ENCODE data around the gene PLA2G7. TPM values are rescaled to one million over a fixed set of nuclear protein-coding genes. Genes with fewer than 3 reads are reported as not detected.

PLA2G7 gene
- total RNA-seq, 3 donors from 2014 or later, result 2.2 to 3.1 (median 3.0) TPM

GRCh38 chr6:46763466-46763865 is 28.3 kb upstream of the PLA2G7 start:
- Histone ChIP-seq H3K4me3 (no peak overlapping the region), H3K4me1 (ENCODE audit: low read depth) (no peaks in the 10 kb centered on the region), H3K9me3 (no peaks in the 10 kb centered on the region), H3K36me3 (ENCODE audit: low read depth) (no peaks in the 10 kb centered on the region)
- intact Hi-C loops (cut with DNase I, micrococcal nuclease), result no loop called here
- TF ChIP-seq, protein P1, sequence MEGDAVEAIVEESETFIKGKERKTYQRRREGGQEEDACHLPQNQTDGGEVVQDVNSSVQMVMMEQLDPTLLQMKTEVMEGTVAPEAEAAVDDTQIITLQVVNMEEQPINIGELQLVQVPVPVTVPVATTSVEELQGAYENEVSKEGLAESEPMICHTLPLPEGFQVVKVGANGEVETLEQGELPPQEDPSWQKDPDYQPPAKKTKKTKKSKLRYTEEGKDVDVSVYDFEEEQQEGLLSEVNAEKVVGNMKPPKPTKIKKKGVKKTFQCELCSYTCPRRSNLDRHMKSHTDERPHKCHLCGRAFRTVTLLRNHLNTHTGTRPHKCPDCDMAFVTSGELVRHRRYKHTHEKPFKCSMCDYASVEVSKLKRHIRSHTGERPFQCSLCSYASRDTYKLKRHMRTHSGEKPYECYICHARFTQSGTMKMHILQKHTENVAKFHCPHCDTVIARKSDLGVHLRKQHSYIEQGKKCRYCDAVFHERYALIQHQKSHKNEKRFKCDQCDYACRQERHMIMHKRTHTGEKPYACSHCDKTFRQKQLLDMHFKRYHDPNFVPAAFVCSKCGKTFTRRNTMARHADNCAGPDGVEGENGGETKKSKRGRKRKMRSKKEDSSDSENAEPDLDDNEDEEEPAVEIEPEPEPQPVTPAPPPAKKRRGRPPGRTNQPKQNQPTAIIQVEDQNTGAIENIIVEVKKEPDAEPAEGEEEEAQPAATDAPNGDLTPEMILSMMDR (IDR thresholded peaks at IDR 0.05), result no peak
- ATAC-seq (no peak), DNase-seq (no peak)

- DNase-seq (no peak), ATAC-seq (no peak)
- intact Hi-C loops (cut with DNase I, micrococcal nuclease), result no loop called here
- no peaks in the 10 kb centered on the region for H3K9me3 ChIP-seq
- no peaks in the 10 kb centered on the region for H3K36me3 ChIP-seq (ENCODE audit: low read depth)
- H3K4me3 ChIP-seq, result no peak overlapping the region
- H3K4me1 ChIP-seq (ENCODE audit: low read depth), result no peaks in the 10 kb centered on the region
- TF ChIP-seq, protein P1 (IDR thresholded peaks at IDR 0.05), result no peak
Measured at GRCh38 chr6:46760925-46761324, 25.8 kb upstream of the PLA2G7 start.

DNA sequence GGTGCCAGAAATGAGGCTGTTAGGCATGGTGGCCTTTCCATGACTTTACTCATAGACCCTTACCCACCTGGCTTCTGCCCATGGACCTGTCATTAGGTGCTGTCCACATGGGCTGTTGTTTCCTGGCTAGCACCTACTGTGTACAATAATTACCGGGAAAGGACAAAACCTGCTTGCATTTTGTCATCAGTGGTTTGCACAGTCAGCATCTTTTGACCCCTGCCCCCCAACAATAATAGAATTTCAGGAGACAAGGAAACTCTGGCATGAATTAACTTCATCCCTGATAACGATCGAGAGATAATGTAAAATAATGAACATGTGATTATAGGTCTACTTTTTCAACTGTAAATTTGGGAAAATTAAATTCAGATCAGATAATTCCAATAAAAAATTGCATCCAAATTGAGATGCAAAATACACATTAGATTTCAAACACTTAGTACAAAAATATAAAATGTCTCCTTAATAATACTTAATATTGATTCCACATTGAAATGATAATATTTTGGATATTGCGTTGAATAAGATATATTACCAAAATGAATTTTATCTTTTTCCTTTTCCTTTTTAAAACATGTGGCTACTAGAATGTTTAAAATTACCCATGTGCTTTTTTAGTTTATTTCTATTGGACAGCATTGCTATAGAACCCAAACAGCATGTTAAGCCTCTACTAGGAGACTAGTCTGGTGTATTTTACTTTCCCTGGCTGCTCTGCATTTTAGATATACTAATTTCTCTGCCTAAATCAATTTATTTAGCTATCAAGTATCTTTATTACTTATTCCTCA is 24.0 kb upstream of the PLA2G7 start:
- ATAC-seq (no peak), DNase-seq (no peak)
- H3K4me3 ChIP-seq, result no peak overlapping the region
- H3K9me3 ChIP-seq, result no peaks in the 10 kb centered on the region
- no peaks in the 10 kb centered on the region for H3K36me3 ChIP-seq (ENCODE audit: low read depth)
- no peaks in the 10 kb centered on the region for H3K4me1 ChIP-seq (ENCODE audit: low read depth)
- TF ChIP-seq, protein P1 (IDR thresholded peaks at IDR 0.05), result no peak
- intact Hi-C loops (cut with DNase I, micrococcal nuclease), result no loop called here

DNA sequence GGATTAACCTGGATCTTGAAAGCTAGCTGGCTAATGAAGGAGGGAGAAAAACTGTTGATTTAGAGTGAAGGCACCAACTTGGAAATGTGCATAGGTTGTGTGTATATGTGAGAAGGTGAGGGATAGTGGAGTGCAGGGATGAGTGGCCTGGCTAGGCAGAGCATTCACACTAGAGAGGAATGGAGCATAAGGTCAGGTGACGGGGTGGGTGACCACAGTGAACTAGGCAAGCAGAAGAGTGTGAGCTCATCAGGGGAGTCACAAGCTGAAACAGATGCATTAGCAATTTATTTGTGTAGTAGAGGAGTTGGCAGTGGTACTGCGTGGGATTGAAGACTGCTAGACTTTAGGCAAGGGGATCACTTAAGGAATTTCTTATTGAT is 22.0 kb upstream of the PLA2G7 start:
- no peaks in the 10 kb centered on the region for H3K36me3 ChIP-seq (ENCODE audit: low read depth)
- H3K9me3 ChIP-seq, result no peaks in the 10 kb centered on the region
- DNase-seq, result no peak
- TF ChIP-seq, protein P1 (IDR thresholded peaks at IDR 0.05), result no peak
- no peaks in the 10 kb centered on the region for H3K4me1 ChIP-seq (ENCODE audit: low read depth)
- no peak overlapping the region for H3K4me3 ChIP-seq
- intact Hi-C loops (cut with DNase I, micrococcal nuclease), result no loop called here
- ATAC-seq, result no peak

DNA sequence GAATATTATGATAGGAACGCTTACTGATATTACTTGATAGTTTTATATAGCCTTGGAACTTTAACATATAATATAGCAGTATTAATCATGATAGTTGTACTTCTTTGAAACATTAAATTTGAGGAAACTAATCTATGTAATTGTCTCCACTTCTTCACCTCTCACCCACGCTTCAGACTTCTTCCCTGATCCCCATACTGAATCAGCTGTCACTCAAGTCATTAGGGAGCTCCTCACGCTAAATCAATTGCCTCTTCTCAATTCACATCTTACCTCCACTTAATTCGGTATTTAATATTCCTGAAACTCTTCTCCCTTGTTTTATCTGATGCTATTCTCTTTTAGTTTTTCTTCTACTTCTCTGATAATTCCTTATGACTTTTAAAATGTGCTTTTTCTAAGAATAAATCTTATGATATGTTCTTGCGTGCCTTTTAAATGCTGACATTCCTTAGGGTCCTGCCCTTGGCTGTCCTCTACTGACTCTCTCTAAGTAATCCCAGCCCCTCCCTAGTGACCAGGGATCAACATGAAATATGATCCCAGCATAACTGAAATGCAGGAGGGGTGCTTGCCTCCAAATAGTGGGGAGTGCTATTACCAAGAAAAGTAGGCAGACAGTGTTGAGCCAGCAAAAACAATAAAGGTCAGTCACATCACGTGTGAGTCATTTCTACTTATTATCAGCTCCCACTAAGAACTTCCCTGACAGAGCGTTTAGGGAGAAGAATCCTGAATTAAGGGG is 21.5 kb upstream of the PLA2G7 start:
- no peak for ATAC-seq
- intact Hi-C loops (cut with DNase I, micrococcal nuclease), result no loop called here
- no peak overlapping the region for H3K4me3 ChIP-seq

More for the DNA sequence above, 21.5 kb upstream of the PLA2G7 start:
- Histone ChIP-seq H3K9me3 (no peaks in the 10 kb centered on the region), H3K4me1 (ENCODE audit: low read depth) (no peaks in the 10 kb centered on the region), H3K36me3 (ENCODE audit: low read depth) (no peaks in the 10 kb centered on the region)
- TF ChIP-seq, protein P1 (IDR thresholded peaks at IDR 0.05), result no peak
- DNase-seq, result no peak

All from mucosa of descending colon (tissue), 3 donors.